Panc1 (cell line): ENCODE measurements around the gene ALDH1L2.

Experiments used
- POLR2AphosphoS5 ChIP-seq: IDR thresholded peaks from 2 replicates; pipeline ENCODE4 v1.6.1; 2012; ENCODE audit warnings: mild to moderate bottlenecking, low read depth, low read length, moderate library complexity
- SIN3A ChIP-seq: IDR thresholded peaks from 2 replicates; pipeline ENCODE4 v1.6.1; 2012; ENCODE audit warnings: low read depth, mild to moderate bottlenecking, low read length, moderate library complexity, borderline replicate concordance; ENCODE audit not compliant: insufficient read depth
- TCF7L2 ChIP-seq: IDR thresholded peaks from 2 replicates; pipeline ENCODE4 v1.6.1; 2011; ENCODE audit warnings: mild to moderate bottlenecking, low read depth, low read length, inconsistent platforms
- TF ChIP-seq, protein P1 (sequence below): fragments of 450-650 bp; IDR thresholded peaks from 2 replicates; pipeline ENCODE4 v1.5.1; 2017; ENCODE audit warnings: mild to moderate bottlenecking
- TF ChIP-seq, protein P2 (sequence below), 2 experiments: IDR thresholded peaks; 2 replicates each; pipeline ENCODE4 v1.6.1; 2011 to 2012; ENCODE audit warnings: low read depth in 2 of 2, control low read depth in 1 of 2, low read length in 1 of 2, mild to moderate bottlenecking in 1 of 2, moderate library complexity in 1 of 2; ENCODE audit not compliant: insufficient read depth in 1 of 2

DNA sequence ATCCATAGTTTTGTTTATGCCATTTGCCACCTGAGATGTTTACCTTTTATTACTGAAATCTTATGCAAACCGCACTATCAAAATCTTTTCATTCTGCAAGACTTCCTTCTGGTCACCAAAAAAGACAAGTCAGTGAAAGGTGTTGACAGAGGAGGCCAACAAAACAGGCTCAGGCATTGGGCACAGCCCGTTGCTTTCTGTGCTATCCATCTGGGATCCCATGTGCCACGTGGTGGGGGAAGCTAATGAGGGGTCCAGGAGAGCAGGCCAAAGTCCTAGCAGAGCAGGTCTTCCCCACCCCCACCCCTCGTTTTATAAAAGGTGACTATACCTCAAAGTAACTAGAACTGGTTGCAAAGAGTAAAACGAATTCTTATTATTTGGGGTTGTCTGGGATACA, 1.2 kb downstream of the ALDH1L2 start:
- TF ChIP-seq, protein P1, sequence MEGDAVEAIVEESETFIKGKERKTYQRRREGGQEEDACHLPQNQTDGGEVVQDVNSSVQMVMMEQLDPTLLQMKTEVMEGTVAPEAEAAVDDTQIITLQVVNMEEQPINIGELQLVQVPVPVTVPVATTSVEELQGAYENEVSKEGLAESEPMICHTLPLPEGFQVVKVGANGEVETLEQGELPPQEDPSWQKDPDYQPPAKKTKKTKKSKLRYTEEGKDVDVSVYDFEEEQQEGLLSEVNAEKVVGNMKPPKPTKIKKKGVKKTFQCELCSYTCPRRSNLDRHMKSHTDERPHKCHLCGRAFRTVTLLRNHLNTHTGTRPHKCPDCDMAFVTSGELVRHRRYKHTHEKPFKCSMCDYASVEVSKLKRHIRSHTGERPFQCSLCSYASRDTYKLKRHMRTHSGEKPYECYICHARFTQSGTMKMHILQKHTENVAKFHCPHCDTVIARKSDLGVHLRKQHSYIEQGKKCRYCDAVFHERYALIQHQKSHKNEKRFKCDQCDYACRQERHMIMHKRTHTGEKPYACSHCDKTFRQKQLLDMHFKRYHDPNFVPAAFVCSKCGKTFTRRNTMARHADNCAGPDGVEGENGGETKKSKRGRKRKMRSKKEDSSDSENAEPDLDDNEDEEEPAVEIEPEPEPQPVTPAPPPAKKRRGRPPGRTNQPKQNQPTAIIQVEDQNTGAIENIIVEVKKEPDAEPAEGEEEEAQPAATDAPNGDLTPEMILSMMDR: no peak
- TF ChIP-seq, protein P2, sequence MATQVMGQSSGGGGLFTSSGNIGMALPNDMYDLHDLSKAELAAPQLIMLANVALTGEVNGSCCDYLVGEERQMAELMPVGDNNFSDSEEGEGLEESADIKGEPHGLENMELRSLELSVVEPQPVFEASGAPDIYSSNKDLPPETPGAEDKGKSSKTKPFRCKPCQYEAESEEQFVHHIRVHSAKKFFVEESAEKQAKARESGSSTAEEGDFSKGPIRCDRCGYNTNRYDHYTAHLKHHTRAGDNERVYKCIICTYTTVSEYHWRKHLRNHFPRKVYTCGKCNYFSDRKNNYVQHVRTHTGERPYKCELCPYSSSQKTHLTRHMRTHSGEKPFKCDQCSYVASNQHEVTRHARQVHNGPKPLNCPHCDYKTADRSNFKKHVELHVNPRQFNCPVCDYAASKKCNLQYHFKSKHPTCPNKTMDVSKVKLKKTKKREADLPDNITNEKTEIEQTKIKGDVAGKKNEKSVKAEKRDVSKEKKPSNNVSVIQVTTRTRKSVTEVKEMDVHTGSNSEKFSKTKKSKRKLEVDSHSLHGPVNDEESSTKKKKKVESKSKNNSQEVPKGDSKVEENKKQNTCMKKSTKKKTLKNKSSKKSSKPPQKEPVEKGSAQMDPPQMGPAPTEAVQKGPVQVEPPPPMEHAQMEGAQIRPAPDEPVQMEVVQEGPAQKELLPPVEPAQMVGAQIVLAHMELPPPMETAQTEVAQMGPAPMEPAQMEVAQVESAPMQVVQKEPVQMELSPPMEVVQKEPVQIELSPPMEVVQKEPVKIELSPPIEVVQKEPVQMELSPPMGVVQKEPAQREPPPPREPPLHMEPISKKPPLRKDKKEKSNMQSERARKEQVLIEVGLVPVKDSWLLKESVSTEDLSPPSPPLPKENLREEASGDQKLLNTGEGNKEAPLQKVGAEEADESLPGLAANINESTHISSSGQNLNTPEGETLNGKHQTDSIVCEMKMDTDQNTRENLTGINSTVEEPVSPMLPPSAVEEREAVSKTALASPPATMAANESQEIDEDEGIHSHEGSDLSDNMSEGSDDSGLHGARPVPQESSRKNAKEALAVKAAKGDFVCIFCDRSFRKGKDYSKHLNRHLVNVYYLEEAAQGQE (IDR thresholded peaks at IDR 0.05; ENCODE audit: insufficient read depth in 1 of 2, low read depth in 2 of 2, low read length in 1 of 2): no peak
- TF ChIP-seq TCF7L2 (no peak), POLR2AphosphoS5 (no peak), SIN3A (no peak)
